D721Med (cell line): ENCODE measurements around the gene ABCA5.
"Not testable (repeated sequence)": the region's sequence is repeated elsewhere in the genome, so short reads cannot be mapped to it uniquely, and the experiment has no call there.

Source experiments
- DNase-seq: peaks from one replicate; pipeline ENCODE4 v3.0.0; 2011; ENCODE audit warnings: low spot score; ENCODE audit not compliant: insufficient read length
- FAIRE-seq: peaks from 2 replicates; lab custom pipeline; 2011; peaks lifted over from hg19 to GRCh38; lab: Jason Lieb, UNC
- TF ChIP-seq, protein P1 (sequence below): IDR thresholded peaks from 2 replicates; pipeline ENCODE4 v1.5.1; 2012; ENCODE audit warnings: mild to moderate bottlenecking, control low read depth; ENCODE audit not compliant: insufficient read depth; ENCODE audit errors: missing control alignments

ABCA5 gene

GRCh38 chr17:69218986-69219385 lies 107.9 kb downstream of the ABCA5 start:
- FAIRE-seq, result no peak
- TF ChIP-seq, protein P1, sequence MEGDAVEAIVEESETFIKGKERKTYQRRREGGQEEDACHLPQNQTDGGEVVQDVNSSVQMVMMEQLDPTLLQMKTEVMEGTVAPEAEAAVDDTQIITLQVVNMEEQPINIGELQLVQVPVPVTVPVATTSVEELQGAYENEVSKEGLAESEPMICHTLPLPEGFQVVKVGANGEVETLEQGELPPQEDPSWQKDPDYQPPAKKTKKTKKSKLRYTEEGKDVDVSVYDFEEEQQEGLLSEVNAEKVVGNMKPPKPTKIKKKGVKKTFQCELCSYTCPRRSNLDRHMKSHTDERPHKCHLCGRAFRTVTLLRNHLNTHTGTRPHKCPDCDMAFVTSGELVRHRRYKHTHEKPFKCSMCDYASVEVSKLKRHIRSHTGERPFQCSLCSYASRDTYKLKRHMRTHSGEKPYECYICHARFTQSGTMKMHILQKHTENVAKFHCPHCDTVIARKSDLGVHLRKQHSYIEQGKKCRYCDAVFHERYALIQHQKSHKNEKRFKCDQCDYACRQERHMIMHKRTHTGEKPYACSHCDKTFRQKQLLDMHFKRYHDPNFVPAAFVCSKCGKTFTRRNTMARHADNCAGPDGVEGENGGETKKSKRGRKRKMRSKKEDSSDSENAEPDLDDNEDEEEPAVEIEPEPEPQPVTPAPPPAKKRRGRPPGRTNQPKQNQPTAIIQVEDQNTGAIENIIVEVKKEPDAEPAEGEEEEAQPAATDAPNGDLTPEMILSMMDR, result no peak
- DNase-seq, result no peak

DNA sequence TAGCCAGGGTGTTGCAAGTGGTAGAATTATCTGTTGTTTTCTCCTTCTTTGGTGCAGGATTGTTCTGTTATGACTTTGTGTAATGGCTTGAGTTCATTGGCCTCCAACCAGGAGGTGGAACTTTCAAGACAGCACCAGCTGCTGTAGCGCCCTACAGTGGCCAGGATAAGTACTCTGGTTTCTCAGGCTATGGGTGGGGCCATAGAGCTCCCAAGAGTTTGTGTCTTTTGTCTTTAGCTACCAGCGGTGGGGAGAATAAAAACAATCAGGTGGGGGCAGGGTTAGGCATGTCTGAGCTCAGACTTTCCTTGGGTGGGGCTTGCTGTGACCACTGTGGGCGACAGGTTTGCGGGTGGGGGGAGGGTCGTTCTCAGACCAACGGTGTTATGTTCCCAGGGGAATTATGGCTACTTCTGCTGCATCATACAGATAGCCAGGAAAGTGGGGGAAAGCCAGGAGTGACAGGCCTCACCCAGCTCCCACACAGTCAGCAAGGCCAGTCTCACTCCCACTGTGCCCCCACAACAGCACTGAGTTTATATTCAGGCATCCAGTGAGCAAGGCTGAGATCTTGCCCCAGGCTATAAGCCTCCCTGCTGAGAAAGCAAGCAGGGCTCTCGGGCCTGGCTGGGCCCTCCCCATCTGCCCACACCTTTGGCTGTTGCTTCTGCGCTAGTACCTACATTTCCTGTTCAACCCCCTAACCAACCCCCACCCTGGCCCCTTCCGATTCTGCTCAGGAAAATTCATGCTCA lies 113.7 kb downstream of the ABCA5 start:
- FAIRE-seq (no peak), DNase-seq (no peak)
- TF ChIP-seq, protein P1, result no peak

GRCh38 chr17:69208640-69209039 lies 118.3 kb downstream of the ABCA5 start:
- DNase-seq (no peak), FAIRE-seq (no peak)
- TF ChIP-seq, protein P1, result no peak

DNA sequence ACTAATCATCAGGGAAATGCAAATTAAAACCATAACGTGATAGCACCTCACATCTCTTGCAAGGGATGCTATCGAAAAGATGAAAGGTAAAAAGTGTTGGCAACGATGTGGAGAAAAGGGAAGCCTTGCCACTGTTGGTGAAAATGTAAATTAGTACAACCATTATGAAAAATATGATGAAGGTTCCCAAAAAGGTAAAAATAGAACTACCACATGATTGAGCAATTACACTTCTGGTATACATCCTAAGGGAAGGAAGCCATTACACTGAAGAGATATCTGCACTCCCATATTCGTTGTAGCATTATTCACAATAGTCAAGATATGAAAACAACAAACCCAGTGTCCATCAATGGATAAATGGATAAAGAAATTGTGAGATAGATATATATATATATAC lies 119.8 kb downstream of the ABCA5 start:
- FAIRE-seq, result no peak

DNA sequence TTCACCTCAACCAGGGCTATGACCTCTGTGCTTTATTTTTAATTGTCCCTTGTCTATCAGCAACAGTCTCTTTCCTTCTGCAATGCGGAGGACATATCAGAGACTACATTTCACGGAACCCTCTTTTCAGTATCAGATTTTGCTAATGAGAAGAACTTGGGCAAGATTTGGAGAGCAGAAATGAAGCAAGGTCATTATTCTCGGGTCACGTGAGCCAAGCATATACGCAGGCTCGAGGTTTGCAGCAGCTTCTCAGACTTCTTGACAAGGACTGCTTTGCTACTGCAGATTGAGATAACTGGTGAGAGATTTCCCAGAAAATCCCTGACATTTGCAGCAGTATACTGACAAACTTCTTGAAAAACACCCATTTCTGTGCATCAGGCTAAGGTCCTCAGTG lies 128.7 kb downstream of the ABCA5 start:
- TF ChIP-seq, protein P1, result no peak
- DNase-seq (no peak), FAIRE-seq (no peak)

More for the DNA sequence above, 119.8 kb downstream of the ABCA5 start:
- TF ChIP-seq, protein P1, result no peak
- DNase-seq, result no peak

DNA sequence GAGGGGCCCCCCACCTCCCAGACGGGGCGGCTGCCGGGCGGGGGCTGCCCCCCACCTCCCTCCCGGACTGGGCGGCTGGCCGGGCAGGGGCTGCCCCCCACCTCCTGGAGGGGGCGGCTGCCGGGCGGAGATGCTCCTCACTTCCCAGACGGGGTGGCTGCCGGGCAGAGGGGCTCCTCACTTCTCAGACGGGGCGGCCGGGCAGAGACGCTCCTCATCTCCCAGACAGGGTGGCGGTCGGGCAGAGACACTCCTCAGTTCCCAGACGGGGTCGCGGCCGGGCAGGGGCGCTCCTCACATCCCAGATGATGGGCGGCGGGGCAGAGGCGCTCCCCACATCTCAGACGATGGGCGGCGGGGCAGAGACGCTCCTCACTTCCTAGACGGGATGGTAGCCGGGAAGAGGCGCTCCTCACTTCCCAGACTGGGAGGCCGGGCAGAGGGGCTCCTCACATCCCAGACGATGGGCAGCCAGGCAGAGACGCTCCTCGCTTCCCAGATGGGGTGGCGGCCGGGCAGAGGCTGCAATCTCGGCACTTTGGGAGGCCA lies 130.8 kb downstream of the ABCA5 start:
- DNase-seq, result not testable (repeated sequence)

More for the DNA sequence above, 130.8 kb downstream of the ABCA5 start:
- FAIRE-seq, result not testable (repeated sequence)
